Measurements from ENCODE around the gene CHAT. TPM values are rescaled to one million over a fixed set of nuclear protein-coding genes. Genes with fewer than 3 reads are reported as not detected.
A peak's percentile ranks its signal among the peaks of the same experiment; 100 is the strongest.

CHAT gene
- total and polyA plus RNA-seq, 2 experiments from 2014 or later: not detected

DNA sequence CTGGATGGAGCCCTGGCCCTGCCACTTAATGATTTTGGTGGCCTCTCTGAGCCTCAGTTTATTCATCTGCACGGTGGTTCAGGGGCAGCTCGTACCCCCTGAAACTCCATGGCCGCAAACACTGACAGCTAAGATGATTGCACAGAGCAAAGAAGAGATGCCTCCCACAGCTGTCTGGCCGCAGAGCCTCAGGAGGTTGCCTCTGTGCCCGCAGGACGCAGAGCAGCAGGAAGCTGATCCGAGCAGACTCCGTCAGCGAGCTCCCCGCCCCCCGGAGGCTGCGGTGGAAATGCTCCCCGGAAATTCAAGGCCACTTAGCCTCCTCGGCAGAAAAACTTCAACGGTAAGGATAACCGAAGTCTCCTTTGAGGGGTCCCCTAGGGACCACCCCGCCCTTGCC, 35.5 kb downstream of the CHAT start:
- H2AFZ ChIP-seq: no peak overlapping the region
- H3K9ac ChIP-seq: no peak overlapping the region
- H3K79me2 ChIP-seq (ENCODE audit: insufficient read depth): no peaks in the 10 kb centered on the region
- no peaks in the 10 kb centered on the region for H4K20me1 ChIP-seq (ENCODE audit: insufficient read depth)
- TF ChIP-seq EZH2phosphoT487 (IDR thresholded peaks at IDR 0.05; ENCODE audit: insufficient read depth, low read depth) (no peak), EZH2 (IDR thresholded peaks at IDR 0.05; ENCODE audit: insufficient read depth, poor library complexity, severe bottlenecking) (no peak)
- H3F3A ChIP-seq (ENCODE audit: insufficient read depth): no peaks in the 10 kb centered on the region
- peak; percentile 14 for DNase-seq
- H3K4me1 ChIP-seq (ENCODE audit: insufficient read depth): no peaks in the 10 kb centered on the region
- 15 to 16% methylated on average over 17 of the region's 17 CpGs for WGBS, 2 experiments (ENCODE audit: low coverage in 1 of 2, low lambda C conversion rate in 2 of 2, missing lambda C conversion rate in 2 of 2)
- no peaks in the 10 kb centered on the region for H3K36me3 ChIP-seq (ENCODE audit: low read depth)
- H3K27me3 ChIP-seq (replicated peaks; ENCODE audit: insufficient read depth): peaks cover 50% of the 10 kb centered on the region
- no peaks in the 10 kb centered on the region for H3K9me2 ChIP-seq (ENCODE audit: insufficient read depth)
- H3K9me3 ChIP-seq (ENCODE audit: low read depth): no peaks in the 10 kb centered on the region
- no peak overlapping the region for H3K4me3 ChIP-seq
- H3K27ac ChIP-seq: no peak overlapping the region
- in situ Hi-C loops (cut with MboI): no loop called here
- no peak overlapping the region for H3K4me2 ChIP-seq (ENCODE audit: unreplicated experiment)

DNA sequence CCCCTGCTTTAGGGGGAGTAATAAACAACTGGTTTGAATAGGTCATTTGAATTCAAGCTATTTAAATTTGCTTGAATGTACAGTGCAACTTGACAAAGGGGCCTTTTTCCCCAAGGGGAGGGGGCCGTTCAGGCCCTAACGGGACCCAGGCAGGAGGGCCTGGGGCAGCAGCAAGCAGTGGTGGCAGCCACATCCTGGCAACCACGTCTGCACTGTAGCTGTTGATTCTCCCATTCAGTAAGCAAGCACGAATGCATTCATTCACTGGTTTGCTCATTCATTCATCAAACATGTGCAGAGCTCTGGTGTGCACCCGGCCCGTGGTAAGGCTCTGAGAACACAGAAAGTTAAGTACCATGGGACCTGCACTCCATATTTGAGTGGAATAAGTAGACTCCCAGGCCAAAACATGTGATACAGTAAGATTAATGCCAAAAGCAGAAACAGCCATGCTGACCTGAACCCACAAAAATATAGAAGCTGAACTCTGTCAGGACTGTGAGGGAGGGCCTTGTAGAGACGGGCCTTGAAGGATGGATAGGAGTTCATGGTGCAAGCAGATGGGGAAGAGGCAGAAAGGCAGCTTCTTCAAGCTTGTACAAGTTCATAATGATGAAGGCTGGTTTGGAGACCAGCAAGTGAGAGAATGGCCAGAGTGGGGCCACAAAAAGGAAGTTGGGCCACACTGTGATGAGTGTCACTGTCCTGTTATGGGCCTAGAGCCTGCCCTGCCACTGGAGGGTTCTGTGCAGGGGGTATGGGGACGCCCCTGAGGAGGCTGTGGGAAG, 36.3 kb downstream of the CHAT start:
- no peak for DNase-seq
- no peaks in the 10 kb centered on the region for H3K9me3 ChIP-seq (ENCODE audit: low read depth)
- H4K20me1 ChIP-seq (ENCODE audit: insufficient read depth): no peaks in the 10 kb centered on the region
- no peaks in the 10 kb centered on the region for H3K9me2 ChIP-seq (ENCODE audit: insufficient read depth)
- in situ Hi-C loops (cut with MboI): no loop called here
- no peaks in the 10 kb centered on the region for H3K4me1 ChIP-seq (ENCODE audit: insufficient read depth)
- no peak overlapping the region for H2AFZ ChIP-seq
- H3F3A ChIP-seq (ENCODE audit: insufficient read depth): no peaks in the 10 kb centered on the region
- TF ChIP-seq EZH2 (IDR thresholded peaks at IDR 0.05; ENCODE audit: insufficient read depth, poor library complexity, severe bottlenecking): no peak
- TF ChIP-seq EZH2phosphoT487 (IDR thresholded peaks at IDR 0.05; ENCODE audit: insufficient read depth, low read depth): no peak
- H3K79me2 ChIP-seq (ENCODE audit: insufficient read depth): no peaks in the 10 kb centered on the region
- no peaks in the 10 kb centered on the region for H3K36me3 ChIP-seq (ENCODE audit: low read depth)
- no peak overlapping the region for H3K27ac ChIP-seq
- peaks cover 43% of the 10 kb centered on the region for H3K27me3 ChIP-seq (replicated peaks; ENCODE audit: insufficient read depth)
- no peak overlapping the region for H3K4me3 ChIP-seq
- 16 to 20% methylated on average over 8 of the region's 8 CpGs for WGBS, 2 experiments (ENCODE audit: low coverage in 1 of 2, low lambda C conversion rate in 2 of 2, missing lambda C conversion rate in 2 of 2)
- no peak overlapping the region for H3K4me2 ChIP-seq (ENCODE audit: unreplicated experiment)
- no peak overlapping the region for H3K9ac ChIP-seq

DNA sequence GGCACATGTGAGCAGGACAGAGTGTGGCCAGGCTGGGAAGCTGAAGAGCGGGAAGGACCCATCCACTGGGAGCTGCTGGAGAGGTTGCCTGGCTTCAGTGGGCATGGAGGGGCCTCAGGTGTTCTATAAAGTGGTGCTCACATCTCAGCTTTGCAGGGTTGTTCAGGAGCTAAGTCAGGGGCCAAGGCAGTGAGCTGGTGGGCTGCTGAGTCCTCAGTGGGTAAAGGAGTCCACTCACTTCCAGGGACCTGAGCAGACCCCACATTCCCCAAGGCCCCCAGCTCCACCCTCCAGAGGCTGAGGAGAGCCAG, 36.8 kb downstream of the CHAT start:
- Histone ChIP-seq H4K20me1 (ENCODE audit: insufficient read depth) (no peaks in the 10 kb centered on the region), H3F3A (ENCODE audit: insufficient read depth) (no peaks in the 10 kb centered on the region), H3K27me3 (replicated peaks; ENCODE audit: insufficient read depth) (peaks cover 43% of the 10 kb centered on the region), H3K79me2 (ENCODE audit: insufficient read depth) (no peaks in the 10 kb centered on the region), H3K36me3 (ENCODE audit: low read depth) (no peaks in the 10 kb centered on the region), H3K9me3 (ENCODE audit: low read depth) (no peaks in the 10 kb centered on the region), H3K9me2 (ENCODE audit: insufficient read depth) (no peaks in the 10 kb centered on the region), H3K4me2 (ENCODE audit: unreplicated experiment) (no peak overlapping the region), H3K27ac (no peak overlapping the region), H3K9ac (no peak overlapping the region), H3K4me3 (no peak overlapping the region), H3K4me1 (ENCODE audit: insufficient read depth) (no peaks in the 10 kb centered on the region), H2AFZ (no peak overlapping the region)
- WGBS, 2 experiments (ENCODE audit: low coverage in 1 of 2, low lambda C conversion rate in 2 of 2, missing lambda C conversion rate in 2 of 2): 50 to 60% methylated on average over 1 of the region's 1 CpG
- no peak for TF ChIP-seq EZH2phosphoT487 (IDR thresholded peaks at IDR 0.05; ENCODE audit: insufficient read depth, low read depth)
- no peak for TF ChIP-seq EZH2 (IDR thresholded peaks at IDR 0.05; ENCODE audit: insufficient read depth, poor library complexity, severe bottlenecking)
- in situ Hi-C loops (cut with MboI): no loop called here
- DNase-seq: no peak

DNA sequence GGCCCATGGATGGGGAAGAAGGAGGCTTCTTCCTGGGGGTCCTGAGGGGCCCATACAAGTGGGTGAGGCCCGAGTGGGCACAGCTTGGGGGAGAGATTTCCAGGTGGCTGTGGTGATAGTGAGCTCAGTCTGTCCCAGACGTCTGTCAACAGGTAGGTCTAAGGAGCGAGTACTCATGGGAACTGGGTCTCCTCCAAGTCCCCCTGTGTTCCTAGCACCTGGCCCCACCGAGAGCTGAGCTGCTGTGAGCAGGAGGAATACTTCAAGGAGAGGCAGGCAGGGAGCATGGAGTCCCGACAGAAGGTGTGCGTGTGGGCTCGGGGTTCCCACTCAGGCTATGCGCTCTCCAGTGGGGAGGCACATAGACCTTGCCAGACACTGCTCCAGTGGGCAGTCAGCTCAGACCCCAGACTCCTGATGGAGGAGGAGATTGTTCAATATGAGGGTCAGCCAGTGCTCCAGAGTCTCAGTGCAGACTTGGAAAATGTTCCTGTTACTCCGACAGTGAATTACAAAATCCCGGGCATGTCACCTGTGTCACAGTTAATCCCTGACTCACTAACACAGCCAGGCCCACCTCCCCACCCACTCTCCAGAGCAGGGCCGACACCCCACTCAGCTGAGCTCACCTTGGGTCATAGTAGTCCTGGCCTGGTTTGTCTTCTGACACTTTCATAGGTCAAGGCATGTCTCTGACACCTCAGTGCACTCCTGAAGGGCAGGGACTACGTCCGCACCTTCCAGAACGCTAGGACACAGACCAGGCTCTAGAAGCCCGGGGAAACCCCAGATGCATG, 37.4 kb downstream of the CHAT start:
- Histone ChIP-seq H3K9me3 (ENCODE audit: low read depth) (no peaks in the 10 kb centered on the region), H3K4me1 (ENCODE audit: insufficient read depth) (no peaks in the 10 kb centered on the region), H3K27ac (no peak overlapping the region), H3K36me3 (ENCODE audit: low read depth) (no peaks in the 10 kb centered on the region), H3K4me3 (no peak overlapping the region), H3K79me2 (ENCODE audit: insufficient read depth) (no peaks in the 10 kb centered on the region), H3F3A (ENCODE audit: insufficient read depth) (no peaks in the 10 kb centered on the region), H3K27me3 (replicated peaks; ENCODE audit: insufficient read depth) (peaks cover 44% of the 10 kb centered on the region), H3K9ac (no peak overlapping the region), H2AFZ (no peak overlapping the region), H4K20me1 (ENCODE audit: insufficient read depth) (no peaks in the 10 kb centered on the region), H3K4me2 (ENCODE audit: unreplicated experiment) (no peak overlapping the region), H3K9me2 (ENCODE audit: insufficient read depth) (no peaks in the 10 kb centered on the region)
- 34 to 39% methylated on average over 15 of the region's 15 CpGs for WGBS, 2 experiments (ENCODE audit: low coverage in 1 of 2, low lambda C conversion rate in 2 of 2, missing lambda C conversion rate in 2 of 2)
- in situ Hi-C loops (cut with MboI): no loop called here
- no peak for TF ChIP-seq EZH2phosphoT487 (IDR thresholded peaks at IDR 0.05; ENCODE audit: insufficient read depth, low read depth)
- TF ChIP-seq EZH2 (IDR thresholded peaks at IDR 0.05; ENCODE audit: insufficient read depth, poor library complexity, severe bottlenecking): no peak
- DNase-seq: no peak
